Measurements from ENCODE around the gene LSMEM2. TPM values are rescaled to one million over a fixed set of nuclear protein-coding genes. Genes with fewer than 3 reads are reported as not detected.
A peak's percentile ranks its signal among the peaks of the same experiment; 100 is the strongest.

Gene LSMEM2
- total RNA-seq, 1 experiment from 2014 or later: 0.57 TPM

GRCh38 chr3:50241163-50241562 lies 37.7 kb upstream of the LSMEM2 start (continued):
- TF ChIP-seq ZBTB43 (CRISPR knock-in tag; IDR thresholded peaks at IDR 0.05) (no peak), CBFB (CRISPR knock-in tag; IDR thresholded peaks at IDR 0.05; ENCODE audit: low read depth) (0 out of 2 replicates have a peak, but pooled peaks have one; percentile 52), TEAD1 (CRISPR knock-in tag; IDR thresholded peaks at IDR 0.05) (peak; percentile 85; the same call in 1 of the 2 replicates)

GRCh38 chr3:50241713-50242380 lies 37.0 kb upstream of the LSMEM2 start:
- Mint-ChIP-seq H3K4me1 (peaks cover 92% of the 10 kb centered on the region), H3K9me3 (no peaks in the 10 kb centered on the region), H3K27ac (peak overlapping the region; percentile 96), H3K36me3 (peaks cover 2% of the 10 kb centered on the region; the same call in 1 of the 2 replicates), H3K4me3 (peak overlapping the region; percentile 69), H3K27me3 (ENCODE audit: low read depth) (no peaks in the 10 kb centered on the region)
- TF ChIP-seq ARID4B (CRISPR knock-in tag; IDR thresholded peaks at IDR 0.05; ENCODE audit: borderline replicate concordance): no peak
- TF ChIP-seq TEAD1 (CRISPR knock-in tag; IDR thresholded peaks at IDR 0.05): no peak
- no peak for DNase-seq (ENCODE audit: low spot score)
- no peak for ATAC-seq
- CTCF ChIA-PET: interaction anchor here (0.9 to 6.4 kb wide), 19 partner anchors 8 to 127 kb away, joined by 3 to 88 read pairs (median 5); partner anchors contain the start of genes HYAL3 and NAA80
- POLR2A ChIA-PET: interaction anchor here (1.1 to 2.5 kb wide), 5 partner anchors 15 to 61 kb away, joined by 3 to 22 read pairs (median 6); partner anchors contain the start of genes HYAL1 and SEMA3B

- ATAC-seq: no peak
- CTCF ChIA-PET: interaction anchor here (0.6 to 6.4 kb wide), 10 partner anchors 14 to 50 kb away, joined by 3 to 88 read pairs (median 10); no protein-coding TSS in a partner anchor
- DNase-seq (ENCODE audit: low spot score): no peak
- H3K27ac Mint-ChIP-seq: peak overlapping the region; percentile 89
- H3K9me3 Mint-ChIP-seq: no peaks in the 10 kb centered on the region
- TF ChIP-seq RELA (CRISPR knock-in tag; IDR thresholded peaks at IDR 0.05; ENCODE audit: borderline replicate concordance) (no peak), PREB (CRISPR knock-in tag; IDR thresholded peaks at IDR 0.05; ENCODE audit: borderline replicate concordance) (no peak), ZMAT4 (CRISPR knock-in tag; IDR thresholded peaks at IDR 0.05) (no peak), FOXJ3 (CRISPR knock-in tag; IDR thresholded peaks at IDR 0.05; ENCODE audit: borderline replicate concordance) (no peak), NFE2L1 (CRISPR knock-in tag; IDR thresholded peaks at IDR 0.05) (no peak), FOXP4 (CRISPR knock-in tag; IDR thresholded peaks at IDR 0.05) (no peak), MYBL2 (CRISPR knock-in tag; IDR thresholded peaks at IDR 0.05) (no peak), ERG (CRISPR knock-in tag; IDR thresholded peaks at IDR 0.05) (no peak), MAX (CRISPR knock-in tag; IDR thresholded peaks at IDR 0.05) (no peak), GTF2I (CRISPR knock-in tag; conservative IDR thresholded peaks at IDR 0.05) (no peak), ZNF219 (CRISPR knock-in tag; IDR thresholded peaks at IDR 0.05; ENCODE audit: borderline replicate concordance) (no peak), SOX15 (CRISPR knock-in tag; IDR thresholded peaks at IDR 0.05) (no peak)
- peaks cover 90% of the 10 kb centered on the region for H3K4me1 Mint-ChIP-seq
- peaks cover 2% of the 10 kb centered on the region; the same call in 1 of the 2 replicates for H3K36me3 Mint-ChIP-seq
- POLR2A ChIA-PET: interaction anchor here (1.9 kb wide), 1 partner anchor 25 kb away, joined by 6 read pairs; no protein-coding TSS in a partner anchor
- no peaks in the 10 kb centered on the region for H3K27me3 Mint-ChIP-seq (ENCODE audit: low read depth)
- peak overlapping the region; percentile 69 for H3K4me3 Mint-ChIP-seq
Measured at GRCh38 chr3:50242381-50242770, 36.5 kb upstream of the LSMEM2 start.

Data from WTC11 (cell line).